K562 (cell line): ENCODE results near the gene PPP1R10. TPM values are rescaled to one million over a fixed set of nuclear protein-coding genes. Genes with fewer than 3 reads are reported as not detected.
A peak's percentile ranks its signal among the peaks of the same experiment; 100 is the strongest.

Experiments used
- FOXK2 ChIP-seq, 2 experiments: fragments of 450-650 bp; IDR thresholded peaks in 1 of 2; conservative IDR thresholded peaks in 1 of 2; 2 replicates each; pipeline ENCODE4 v1.6.1; 2016; ENCODE audit warnings: low read depth in 2 of 2, mild to moderate bottlenecking in 1 of 2
- GTF2E2 ChIP-seq: fragments of 200-800 bp; sonication (Bioruptor generic); IDR thresholded peaks from 2 replicates; pipeline ENCODE4 v1.6.1; 2016; ENCODE audit warnings: missing genetic modification characterization, missing compliant biosample characterization
- MCM5 ChIP-seq: fragments of 450-650 bp; IDR thresholded peaks from 2 replicates; pipeline ENCODE4 v1.6.1; 2016; ENCODE audit warnings: low read depth
- PHTF2 ChIP-seq: fragments of 250-450 bp; sonication (Bioruptor Pico); IDR thresholded peaks from 2 replicates; pipeline ENCODE4 v1.5.0; 2021; ENCODE audit warnings: mild to moderate bottlenecking
- RBM34 ChIP-seq: fragments of 200-400 bp; formaldehyde crosslinking; IDR thresholded peaks from 2 replicates; pipeline ENCODE4 v1.6.1; 2018; ENCODE audit warnings: low read length, borderline replicate concordance; ENCODE audit not compliant: insufficient read depth
- SMARCB1 ChIP-seq: IDR thresholded peaks from 2 replicates; pipeline ENCODE4 v1.6.1; 2011; ENCODE audit warnings: improper control_type of control experiment, low read depth; ENCODE audit not compliant: insufficient read length
- SOX6 ChIP-seq: fragments of 450-650 bp; IDR thresholded peaks from 2 replicates; pipeline ENCODE4 v1.6.1; 2014; ENCODE audit warnings: mild to moderate bottlenecking
- ZKSCAN8 ChIP-seq: fragments of 200-800 bp; sonication (Bioruptor generic); IDR thresholded peaks from 2 replicates; pipeline ENCODE4 v1.6.1; 2016; ENCODE audit warnings: missing genetic modification characterization, missing compliant biosample characterization
- ZNF263 ChIP-seq: sonication (generic); formaldehyde crosslinking; IDR thresholded peaks from 2 replicates; pipeline ENCODE4 v1.8.0; 2022; ENCODE audit warnings: mild to moderate bottlenecking, missing genetic modification reagents, borderline replicate concordance
- ZNF3 ChIP-seq: fragments of 250-450 bp; sonication (Bioruptor Pico); IDR thresholded peaks from 2 replicates; pipeline ENCODE4 v1.5.0; 2021; ENCODE audit warnings: mild to moderate bottlenecking, moderate library complexity
- ZNF41 ChIP-seq: fragments of 250-450 bp; sonication (Bioruptor Pico); conservative IDR thresholded peaks from 2 replicates; pipeline ENCODE4 v1.4.0; 2020; ENCODE audit warnings: mild to moderate bottlenecking
- polyA plus RNA-seq, 8 experiments: library from polyadenylated mRNA; depleted of rRNA in 4 of 8; stranded (reverse) in 5 of 8; unstranded in 3 of 8; fragments of >200 nt; fragmentation: Nextera tagmentation in 2 of 8; fragmentation: Illumina TruSeq in 1 of 8; extraction: Ambion mirVana in 2 of 8; extraction: Trizol in 1 of 8; gene quantifications; 2 replicates each; pipeline versions ENCODE4 v1.2.1 to v1.2.3, GENCODE V29; 2011 to 2014; ENCODE audit warnings: inconsistent platforms in 1 of 8, missing spikeins in 1 of 8
- total RNA-seq, 7 experiments: library from RNA; depleted of rRNA in 6 of 7; stranded (reverse); fragments of >200 nt in 6 of 7; fragmentation: Illumina TruSeq in 2 of 7; extraction: Trizol in 2 of 7; gene quantifications; 2 replicates each; pipeline versions ENCODE4 v1.2.1 to v1.2.3, GENCODE V29; 2011 to 2021; ENCODE audit warnings: low replicate concordance in 1 of 7
- TF ChIP-seq, protein P1 (sequence below): fragments of 250-450 bp; sonication (Bioruptor Pico); IDR thresholded peaks from 2 replicates; pipeline ENCODE4 v1.4.0; 2020
- TF ChIP-seq, protein P2 (sequence below): fragments of 250-450 bp; sonication (Bioruptor Pico); IDR thresholded peaks from 2 replicates; pipeline ENCODE4 v1.5.0; 2021
- TF ChIP-seq, protein P3 (sequence below), 2 experiments: fragments of 450-650 bp; IDR thresholded peaks; 2 replicates each; pipeline ENCODE4 v1.6.1; 2018; ENCODE audit warnings: mild to moderate bottlenecking in 2 of 2, low read depth in 1 of 2; ENCODE audit not compliant: partially characterized antibody in 2 of 2

Gene PPP1R10
- total and polyA plus RNA-seq, 9 of the 15 experiments (the other 6 are each of a cell fraction or from before 2014, with no cell fraction given), result 14.1 to 65.5 (median 32.6) TPM

DNA sequence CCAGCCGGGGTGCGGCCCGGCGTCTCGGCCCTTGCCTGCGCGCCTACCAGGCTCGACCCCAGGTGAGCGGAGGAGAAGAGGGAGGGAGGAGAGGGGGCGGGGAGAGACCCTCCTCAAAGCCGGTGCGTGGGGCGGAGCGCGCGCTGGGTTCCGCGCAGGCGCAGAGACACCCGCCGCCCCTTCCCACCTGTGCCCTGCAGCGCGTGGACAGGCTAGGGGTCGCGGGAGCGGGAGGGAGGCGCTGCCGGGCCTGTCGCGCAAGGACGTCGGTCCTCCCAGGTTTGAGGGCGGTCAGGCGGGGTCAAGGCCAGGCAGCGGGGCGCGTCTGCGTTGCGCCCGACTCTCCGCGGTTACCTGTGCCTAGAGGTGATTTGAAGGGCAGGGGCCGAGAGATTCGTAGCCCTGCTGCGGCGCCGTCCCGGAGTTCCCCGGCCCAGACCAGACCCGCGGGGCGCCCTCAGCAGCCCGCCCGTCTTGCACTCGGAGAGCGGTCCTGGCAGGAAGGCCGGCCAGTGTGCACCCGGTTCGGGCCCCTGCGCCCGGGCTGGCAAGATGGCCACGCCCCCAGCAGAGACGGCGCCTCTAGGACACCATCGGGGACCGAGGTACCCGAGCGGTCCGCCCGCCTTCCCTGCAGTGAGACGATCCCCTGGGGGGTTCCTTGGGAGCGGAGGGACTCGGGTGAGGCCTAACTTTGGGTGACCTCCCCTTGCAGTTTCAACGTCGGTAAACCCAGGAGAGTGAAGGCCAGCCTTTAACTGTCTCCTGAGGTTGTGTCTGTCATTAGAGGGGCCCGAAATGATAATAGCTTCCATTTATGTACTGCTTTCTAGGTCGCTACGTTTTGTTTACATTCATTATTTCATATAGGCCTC, 30.4 kb upstream of the PPP1R10 start (continued):
- TF ChIP-seq, protein P1, sequence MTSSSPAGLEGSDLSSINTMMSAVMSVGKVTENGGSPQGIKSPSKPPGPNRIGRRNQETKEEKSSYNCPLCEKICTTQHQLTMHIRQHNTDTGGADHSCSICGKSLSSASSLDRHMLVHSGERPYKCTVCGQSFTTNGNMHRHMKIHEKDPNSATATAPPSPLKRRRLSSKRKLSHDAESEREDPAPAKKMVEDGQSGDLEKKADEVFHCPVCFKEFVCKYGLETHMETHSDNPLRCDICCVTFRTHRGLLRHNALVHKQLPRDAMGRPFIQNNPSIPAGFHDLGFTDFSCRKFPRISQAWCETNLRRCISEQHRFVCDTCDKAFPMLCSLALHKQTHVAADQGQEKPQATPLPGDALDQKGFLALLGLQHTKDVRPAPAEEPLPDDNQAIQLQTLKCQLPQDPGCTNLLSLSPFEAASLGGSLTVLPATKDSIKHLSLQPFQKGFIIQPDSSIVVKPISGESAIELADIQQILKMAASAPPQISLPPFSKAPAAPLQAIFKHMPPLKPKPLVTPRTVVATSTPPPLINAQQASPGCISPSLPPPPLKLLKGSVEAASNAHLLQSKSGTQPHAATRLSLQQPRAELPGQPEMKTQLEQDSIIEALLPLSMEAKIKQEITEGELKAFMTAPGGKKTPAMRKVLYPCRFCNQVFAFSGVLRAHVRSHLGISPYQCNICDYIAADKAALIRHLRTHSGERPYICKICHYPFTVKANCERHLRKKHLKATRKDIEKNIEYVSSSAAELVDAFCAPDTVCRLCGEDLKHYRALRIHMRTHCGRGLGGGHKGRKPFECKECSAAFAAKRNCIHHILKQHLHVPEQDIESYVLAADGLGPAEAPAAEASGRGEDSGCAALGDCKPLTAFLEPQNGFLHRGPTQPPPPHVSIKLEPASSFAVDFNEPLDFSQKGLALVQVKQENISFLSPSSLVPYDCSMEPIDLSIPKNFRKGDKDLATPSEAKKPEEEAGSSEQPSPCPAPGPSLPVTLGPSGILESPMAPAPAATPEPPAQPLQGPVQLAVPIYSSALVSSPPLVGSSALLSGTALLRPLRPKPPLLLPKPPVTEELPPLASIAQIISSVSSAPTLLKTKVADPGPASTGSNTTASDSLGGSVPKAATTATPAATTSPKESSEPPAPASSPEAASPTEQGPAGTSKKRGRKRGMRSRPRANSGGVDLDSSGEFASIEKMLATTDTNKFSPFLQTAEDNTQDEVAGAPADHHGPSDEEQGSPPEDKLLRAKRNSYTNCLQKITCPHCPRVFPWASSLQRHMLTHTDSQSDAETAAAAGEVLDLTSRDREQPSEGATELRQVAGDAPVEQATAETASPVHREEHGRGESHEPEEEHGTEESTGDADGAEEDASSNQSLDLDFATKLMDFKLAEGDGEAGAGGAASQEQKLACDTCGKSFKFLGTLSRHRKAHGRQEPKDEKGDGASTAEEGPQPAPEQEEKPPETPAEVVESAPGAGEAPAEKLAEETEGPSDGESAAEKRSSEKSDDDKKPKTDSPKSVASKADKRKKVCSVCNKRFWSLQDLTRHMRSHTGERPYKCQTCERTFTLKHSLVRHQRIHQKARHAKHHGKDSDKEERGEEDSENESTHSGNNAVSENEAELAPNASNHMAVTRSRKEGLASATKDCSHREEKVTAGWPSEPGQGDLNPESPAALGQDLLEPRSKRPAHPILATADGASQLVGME (CRISPR knock-in tag), result no peak
- TF ChIP-seq GTF2E2 (tag), result no peak; the same call in 1 of the 2 replicates
- no peak for TF ChIP-seq PHTF2 (CRISPR knock-in tag)
- no peak for TF ChIP-seq ZNF3 (CRISPR knock-in tag)
- TF ChIP-seq, protein P2, sequence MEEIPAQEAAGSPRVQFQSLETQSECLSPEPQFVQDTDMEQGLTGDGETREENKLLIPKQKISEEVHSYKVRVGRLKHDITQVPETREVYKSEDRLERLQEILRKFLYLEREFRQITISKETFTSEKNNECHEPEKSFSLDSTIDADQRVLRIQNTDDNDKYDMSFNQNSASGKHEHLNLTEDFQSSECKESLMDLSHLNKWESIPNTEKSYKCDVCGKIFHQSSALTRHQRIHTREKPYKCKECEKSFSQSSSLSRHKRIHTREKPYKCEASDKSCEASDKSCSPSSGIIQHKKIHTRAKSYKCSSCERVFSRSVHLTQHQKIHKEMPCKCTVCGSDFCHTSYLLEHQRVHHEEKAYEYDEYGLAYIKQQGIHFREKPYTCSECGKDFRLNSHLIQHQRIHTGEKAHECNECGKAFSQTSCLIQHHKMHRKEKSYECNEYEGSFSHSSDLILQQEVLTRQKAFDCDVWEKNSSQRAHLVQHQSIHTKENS (CRISPR knock-in tag), result no peak
- no peak for TF ChIP-seq ZNF41 (CRISPR knock-in tag)
- no peak for TF ChIP-seq ZKSCAN8 (CRISPR knock-in tag)
- TF ChIP-seq FOXK2 (conservative IDR thresholded peaks at IDR 0.05 in 1 of 2, IDR thresholded peaks at IDR 0.05 in 1 of 2; ENCODE audit: low read depth in 2 of 2), result peak in 1 of 2 experiments; percentile 24; a peak in 1 of 4 replicates
- TF ChIP-seq, protein P3, sequence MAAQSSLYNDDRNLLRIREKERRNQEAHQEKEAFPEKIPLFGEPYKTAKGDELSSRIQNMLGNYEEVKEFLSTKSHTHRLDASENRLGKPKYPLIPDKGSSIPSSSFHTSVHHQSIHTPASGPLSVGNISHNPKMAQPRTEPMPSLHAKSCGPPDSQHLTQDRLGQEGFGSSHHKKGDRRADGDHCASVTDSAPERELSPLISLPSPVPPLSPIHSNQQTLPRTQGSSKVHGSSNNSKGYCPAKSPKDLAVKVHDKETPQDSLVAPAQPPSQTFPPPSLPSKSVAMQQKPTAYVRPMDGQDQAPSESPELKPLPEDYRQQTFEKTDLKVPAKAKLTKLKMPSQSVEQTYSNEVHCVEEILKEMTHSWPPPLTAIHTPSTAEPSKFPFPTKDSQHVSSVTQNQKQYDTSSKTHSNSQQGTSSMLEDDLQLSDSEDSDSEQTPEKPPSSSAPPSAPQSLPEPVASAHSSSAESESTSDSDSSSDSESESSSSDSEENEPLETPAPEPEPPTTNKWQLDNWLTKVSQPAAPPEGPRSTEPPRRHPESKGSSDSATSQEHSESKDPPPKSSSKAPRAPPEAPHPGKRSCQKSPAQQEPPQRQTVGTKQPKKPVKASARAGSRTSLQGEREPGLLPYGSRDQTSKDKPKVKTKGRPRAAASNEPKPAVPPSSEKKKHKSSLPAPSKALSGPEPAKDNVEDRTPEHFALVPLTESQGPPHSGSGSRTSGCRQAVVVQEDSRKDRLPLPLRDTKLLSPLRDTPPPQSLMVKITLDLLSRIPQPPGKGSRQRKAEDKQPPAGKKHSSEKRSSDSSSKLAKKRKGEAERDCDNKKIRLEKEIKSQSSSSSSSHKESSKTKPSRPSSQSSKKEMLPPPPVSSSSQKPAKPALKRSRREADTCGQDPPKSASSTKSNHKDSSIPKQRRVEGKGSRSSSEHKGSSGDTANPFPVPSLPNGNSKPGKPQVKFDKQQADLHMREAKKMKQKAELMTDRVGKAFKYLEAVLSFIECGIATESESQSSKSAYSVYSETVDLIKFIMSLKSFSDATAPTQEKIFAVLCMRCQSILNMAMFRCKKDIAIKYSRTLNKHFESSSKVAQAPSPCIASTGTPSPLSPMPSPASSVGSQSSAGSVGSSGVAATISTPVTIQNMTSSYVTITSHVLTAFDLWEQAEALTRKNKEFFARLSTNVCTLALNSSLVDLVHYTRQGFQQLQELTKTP (IDR thresholded peaks at IDR 0.05; ENCODE audit: low read depth in 1 of 2, partially characterized antibody in 2 of 2), result no peak
- no peak for TF ChIP-seq MCM5
- no peak for TF ChIP-seq SMARCB1
- TF ChIP-seq ZNF263 (CRISPR knock-in tag), result peak; percentile 79
- TF ChIP-seq SOX6, result no peak
- TF ChIP-seq RBM34, result peak; percentile 53; the same call in 1 of the 2 replicates
